KMS-11 (cell line): ENCODE measurements around the gene TMEM238.

Experiments
- H2AFZ ChIP-seq: fragments of 200-600 bp; sonication (generic); 2 replicates; pipeline ENCODE4 v1.6.1; 2016; ENCODE audit warnings: antibody characterized with exemption, mixed run types, low read depth
- H3K27ac ChIP-seq: fragments of 200-600 bp; sonication (generic); 2 replicates; pipeline ENCODE4 v1.6.1; 2016; ENCODE audit warnings: mild to moderate bottlenecking, mixed run types
- H3K27me3 ChIP-seq: fragments of 200-600 bp; sonication (generic); 2 replicates; pipeline ENCODE4 v1.6.1; 2017; ENCODE audit warnings: mild to moderate bottlenecking, low read depth, mixed run types, moderate library complexity; ENCODE audit not compliant: insufficient read depth
- H3K36me3 ChIP-seq: fragments of 200-600 bp; sonication (generic); 2 replicates; pipeline ENCODE4 v1.6.1; 2017; ENCODE audit warnings: mild to moderate bottlenecking, mixed run types; ENCODE audit not compliant: insufficient read depth
- H3K4me1 ChIP-seq: fragments of 200-600 bp; sonication (generic); 2 replicates; pipeline ENCODE4 v1.6.1; 2016; ENCODE audit warnings: mild to moderate bottlenecking, low read depth, mixed run types; ENCODE audit not compliant: poor library complexity, severe bottlenecking
- H3K4me2 ChIP-seq: fragments of 200-600 bp; sonication (generic); 2 replicates; pipeline ENCODE4 v1.7.0; 2016; ENCODE audit warnings: mild to moderate bottlenecking, mixed run types
- H3K4me3 ChIP-seq: fragments of 200-600 bp; sonication (generic); IDR thresholded peaks from 2 replicates; pipeline ENCODE4 v1.6.1; 2017; ENCODE audit warnings: low read depth, low read length, mixed read lengths; ENCODE audit not compliant: insufficient read depth
- H3K79me2 ChIP-seq: fragments of 200-600 bp; sonication (generic); 2 replicates; pipeline ENCODE4 v1.6.1; 2016; ENCODE audit warnings: low read depth, mixed run types; ENCODE audit not compliant: insufficient read depth
- H3K9ac ChIP-seq: fragments of 200-600 bp; sonication (generic); 2 replicates; pipeline ENCODE4 v1.6.1; 2016; ENCODE audit warnings: mild to moderate bottlenecking, mixed run types
- H4K20me1 ChIP-seq: fragments of 200-600 bp; sonication (generic); 2 replicates; pipeline ENCODE4 v1.6.1; 2016; ENCODE audit warnings: mild to moderate bottlenecking, mixed run types; ENCODE audit not compliant: insufficient read depth
- TF ChIP-seq, protein P1 (sequence below): fragments of 200-600 bp; sonication (generic); conservative IDR thresholded peaks from 2 replicates; pipeline ENCODE4 v1.6.1; 2017; ENCODE audit warnings: low read depth, mild to moderate bottlenecking, antibody characterized with exemption, low read length, moderate library complexity, mixed read lengths

TMEM238 gene

GRCh38 chr19:55346725-55347441, 37.2 kb downstream of the TMEM238 start:
- no peak overlapping the region for H2AFZ ChIP-seq
- H3K4me2 ChIP-seq, result no peak overlapping the region
- no peaks in the 10 kb centered on the region for H3K4me1 ChIP-seq
- H3K4me3 ChIP-seq, result no peak overlapping the region
- no peaks in the 10 kb centered on the region for H3K79me2 ChIP-seq
- no peak overlapping the region for H3K27ac ChIP-seq
- no peaks in the 10 kb centered on the region for H3K36me3 ChIP-seq
- TF ChIP-seq, protein P1, sequence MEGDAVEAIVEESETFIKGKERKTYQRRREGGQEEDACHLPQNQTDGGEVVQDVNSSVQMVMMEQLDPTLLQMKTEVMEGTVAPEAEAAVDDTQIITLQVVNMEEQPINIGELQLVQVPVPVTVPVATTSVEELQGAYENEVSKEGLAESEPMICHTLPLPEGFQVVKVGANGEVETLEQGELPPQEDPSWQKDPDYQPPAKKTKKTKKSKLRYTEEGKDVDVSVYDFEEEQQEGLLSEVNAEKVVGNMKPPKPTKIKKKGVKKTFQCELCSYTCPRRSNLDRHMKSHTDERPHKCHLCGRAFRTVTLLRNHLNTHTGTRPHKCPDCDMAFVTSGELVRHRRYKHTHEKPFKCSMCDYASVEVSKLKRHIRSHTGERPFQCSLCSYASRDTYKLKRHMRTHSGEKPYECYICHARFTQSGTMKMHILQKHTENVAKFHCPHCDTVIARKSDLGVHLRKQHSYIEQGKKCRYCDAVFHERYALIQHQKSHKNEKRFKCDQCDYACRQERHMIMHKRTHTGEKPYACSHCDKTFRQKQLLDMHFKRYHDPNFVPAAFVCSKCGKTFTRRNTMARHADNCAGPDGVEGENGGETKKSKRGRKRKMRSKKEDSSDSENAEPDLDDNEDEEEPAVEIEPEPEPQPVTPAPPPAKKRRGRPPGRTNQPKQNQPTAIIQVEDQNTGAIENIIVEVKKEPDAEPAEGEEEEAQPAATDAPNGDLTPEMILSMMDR, result no peak
- no peaks in the 10 kb centered on the region for H4K20me1 ChIP-seq
- peaks cover 8% of the 10 kb centered on the region; the same call in 1 of the 2 replicates for H3K27me3 ChIP-seq
- no peak overlapping the region for H3K9ac ChIP-seq

DNA sequence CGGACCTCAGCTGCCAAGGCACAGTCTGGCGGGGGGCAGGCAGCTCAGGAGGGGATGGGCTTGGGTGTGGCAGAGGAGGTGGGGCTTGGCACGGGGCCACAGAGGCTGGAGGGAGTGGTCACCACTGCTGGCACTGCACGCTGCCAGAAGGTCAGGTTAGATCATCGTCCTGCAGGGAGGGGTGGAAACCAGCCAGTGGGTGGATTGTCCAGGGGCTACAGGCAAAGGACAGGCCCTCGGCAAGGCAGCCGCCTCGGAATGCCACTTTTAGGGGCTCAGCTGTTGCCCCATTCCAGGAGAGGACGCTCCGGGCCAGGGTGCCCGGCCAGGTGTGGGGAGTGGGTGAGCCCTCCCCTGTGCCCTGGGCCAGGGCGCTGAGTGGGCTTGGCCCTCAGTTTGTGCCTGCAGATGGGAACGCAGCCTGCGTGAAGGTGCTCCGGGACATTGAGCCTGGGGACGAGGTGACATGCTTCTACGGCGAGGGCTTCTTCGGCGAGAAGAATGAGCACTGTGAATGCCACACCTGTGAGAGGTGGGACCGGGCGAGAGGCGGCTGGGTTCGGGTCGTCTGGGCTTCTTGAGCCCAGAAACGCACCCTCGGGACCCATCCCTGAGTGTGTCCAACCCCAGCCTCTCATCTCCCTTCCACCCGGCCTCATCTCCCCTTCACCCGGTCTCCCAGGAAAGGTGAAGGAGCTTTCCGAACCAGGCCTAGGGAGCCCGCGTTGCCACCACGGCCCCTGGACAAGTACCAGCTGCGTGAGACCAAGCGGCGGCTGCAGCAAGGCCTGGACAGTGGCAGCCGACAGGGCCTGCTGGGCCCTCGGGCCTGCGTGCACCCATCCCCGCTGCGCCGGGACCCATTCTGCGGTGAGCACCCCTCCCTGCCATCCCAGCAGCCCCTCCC, 38.0 kb downstream of the TMEM238 start:
- Histone ChIP-seq H3K27ac (no peak overlapping the region), H4K20me1 (no peaks in the 10 kb centered on the region), H3K27me3 (peaks cover under 1% of the 10 kb centered on the region; the same call in 1 of the 2 replicates), H3K9ac (no peak overlapping the region), H3K4me1 (no peaks in the 10 kb centered on the region), H2AFZ (no peak overlapping the region), H3K4me2 (no peak overlapping the region), H3K79me2 (0 out of 2 replicates have a peak, but pooled peaks cover under 1% of the 10 kb centered on the region), H3K4me3 (no peak overlapping the region), H3K36me3 (no peaks in the 10 kb centered on the region)
- TF ChIP-seq, protein P1, result no peak

DNA sequence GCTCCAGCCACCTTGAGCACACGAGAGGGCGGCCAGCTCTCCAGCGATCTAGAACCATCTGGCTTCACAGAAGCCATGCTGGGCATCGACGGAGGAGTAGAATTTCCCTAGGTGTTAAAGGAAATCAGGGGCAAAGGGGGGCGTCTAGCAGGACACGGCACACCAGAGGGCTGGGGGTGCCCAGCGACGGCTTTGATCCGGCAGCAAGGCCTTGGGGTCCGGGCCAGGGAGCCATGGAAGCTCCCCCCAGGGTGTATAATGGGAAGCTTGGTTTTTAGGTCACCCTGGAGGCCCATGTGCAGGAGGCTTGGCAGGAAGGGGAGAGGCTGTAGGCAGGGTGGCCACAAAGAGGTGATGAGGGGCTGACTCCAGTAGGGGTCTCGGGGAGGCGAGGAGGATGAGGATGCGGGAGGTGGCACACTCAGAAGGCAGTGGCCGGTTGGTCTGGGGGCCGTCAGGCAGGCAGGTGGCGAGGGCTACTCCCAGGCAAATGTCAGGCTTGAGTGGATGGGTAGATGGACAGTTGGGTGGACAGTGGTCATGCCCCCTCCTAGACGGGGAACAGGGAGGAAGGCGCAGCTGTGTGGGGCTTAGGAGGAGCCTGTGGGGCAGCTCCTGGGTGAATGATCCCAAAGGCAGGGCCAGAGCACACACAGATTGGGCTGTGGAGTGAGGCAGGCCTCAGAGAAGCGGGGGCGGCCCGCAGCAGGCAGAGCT, 38.8 kb downstream of the TMEM238 start:
- Histone ChIP-seq H3K9ac (no peak overlapping the region), H2AFZ (no peak overlapping the region), H3K4me2 (no peak overlapping the region), H3K4me3 (no peak overlapping the region), H3K79me2 (peaks cover 8% of the 10 kb centered on the region), H3K4me1 (no peaks in the 10 kb centered on the region), H3K27me3 (no peaks in the 10 kb centered on the region; the same call in 1 of the 2 replicates), H3K27ac (no peak overlapping the region), H4K20me1 (no peaks in the 10 kb centered on the region), H3K36me3 (no peaks in the 10 kb centered on the region)
- TF ChIP-seq, protein P1, result no peak

- Histone ChIP-seq H4K20me1 (no peaks in the 10 kb centered on the region), H3K36me3 (no peaks in the 10 kb centered on the region), H3K27me3 (no peaks in the 10 kb centered on the region), H2AFZ (no peak overlapping the region), H3K27ac (no peak overlapping the region), H3K9ac (no peak overlapping the region), H3K4me3 (no peak overlapping the region), H3K79me2 (peaks cover 11% of the 10 kb centered on the region), H3K4me1 (no peaks in the 10 kb centered on the region), H3K4me2 (no peak overlapping the region)
- TF ChIP-seq, protein P1, result no peak
Observed at GRCh38 chr19:55344444-55344843, 39.6 kb downstream of the TMEM238 start.
